GM23338 (cell line): ENCODE results near the gene OR2J3.

Experiments
- CREB1 ChIP-seq: fragments of 250-450 bp; sonication (Bioruptor Pico); IDR thresholded peaks from 2 replicates; pipeline ENCODE4 v1.5.0; 2020; ENCODE audit warnings: low read depth, mild to moderate bottlenecking, moderate library complexity
- CTCF ChIP-seq, 2 experiments: fragments of 200-600 bp in 1 of 2; sonication (generic) in 1 of 2; conservative IDR thresholded peaks; 2 replicates each; pipeline versions ENCODE4 v1.5.1 to v1.6.1; 2016 to 2017; ENCODE audit warnings: antibody characterized with exemption in 2 of 2, low read depth in 2 of 2, mild to moderate bottlenecking in 2 of 2, moderate library complexity in 1 of 2
- EZH2 ChIP-seq: fragments of 200-600 bp; sonication (generic); IDR thresholded peaks from one replicate; pipeline ENCODE4 v1.8.0; 2017; ENCODE audit warnings: antibody characterized with exemption, mild to moderate bottlenecking, low read depth; ENCODE audit not compliant: unreplicated experiment
- EZH2phosphoT487 ChIP-seq: fragments of 200-600 bp; sonication (generic); IDR thresholded peaks from one replicate; pipeline ENCODE4 v1.8.1; 2018; ENCODE audit warnings: antibody characterized with exemption; ENCODE audit not compliant: unreplicated experiment
- JUNB ChIP-seq: IDR thresholded peaks from one replicate; pipeline ENCODE4 v1.6.1; 2016; ENCODE audit warnings: antibody characterized with exemption; ENCODE audit not compliant: unreplicated experiment
- POLR2AphosphoS5 ChIP-seq: IDR thresholded peaks from 2 replicates; pipeline ENCODE4 v1.6.1; 2016; ENCODE audit warnings: antibody characterized with exemption, low read depth
- REST ChIP-seq: IDR thresholded peaks from one replicate; pipeline ENCODE4 v1.6.1; 2018; ENCODE audit warnings: antibody characterized with exemption; ENCODE audit not compliant: unreplicated experiment
- STAT1 ChIP-seq: IDR thresholded peaks from one replicate; pipeline ENCODE4 v1.6.1; 2016; ENCODE audit warnings: antibody characterized with exemption; ENCODE audit not compliant: unreplicated experiment
- ZNF114 ChIP-seq: fragments of 250-450 bp; sonication (Bioruptor Pico); IDR thresholded peaks from 2 replicates; pipeline ENCODE4 v1.5.0; 2020; ENCODE audit warnings: mild to moderate bottlenecking, moderate library complexity
- ZNF331 ChIP-seq: fragments of 250-450 bp; sonication (Bioruptor Pico); IDR thresholded peaks from 2 replicates; pipeline ENCODE4 v1.5.0; 2020; ENCODE audit warnings: low read depth, mild to moderate bottlenecking, moderate library complexity
- TF ChIP-seq, protein P1 (sequence below): IDR thresholded peaks from 2 replicates; pipeline ENCODE4 v1.6.1; 2016; ENCODE audit warnings: antibody characterized with exemption

GRCh38 chr6:29137724-29138123 lies 29.9 kb downstream of the OR2J3 start:
- TF ChIP-seq CTCF (conservative IDR thresholded peaks at IDR 0.05; ENCODE audit: low read depth in 2 of 2) = no peak
- no peak for TF ChIP-seq ZNF331
- TF ChIP-seq JUNB = no peak
- no peak for TF ChIP-seq POLR2AphosphoS5
- no peak for TF ChIP-seq CREB1 (CRISPR knock-in tag)
- TF ChIP-seq EZH2 = no peak
- TF ChIP-seq, protein P1, sequence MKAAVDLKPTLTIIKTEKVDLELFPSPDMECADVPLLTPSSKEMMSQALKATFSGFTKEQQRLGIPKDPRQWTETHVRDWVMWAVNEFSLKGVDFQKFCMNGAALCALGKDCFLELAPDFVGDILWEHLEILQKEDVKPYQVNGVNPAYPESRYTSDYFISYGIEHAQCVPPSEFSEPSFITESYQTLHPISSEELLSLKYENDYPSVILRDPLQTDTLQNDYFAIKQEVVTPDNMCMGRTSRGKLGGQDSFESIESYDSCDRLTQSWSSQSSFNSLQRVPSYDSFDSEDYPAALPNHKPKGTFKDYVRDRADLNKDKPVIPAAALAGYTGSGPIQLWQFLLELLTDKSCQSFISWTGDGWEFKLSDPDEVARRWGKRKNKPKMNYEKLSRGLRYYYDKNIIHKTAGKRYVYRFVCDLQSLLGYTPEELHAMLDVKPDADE = no peak
- no peak for TF ChIP-seq EZH2phosphoT487
- no peak for TF ChIP-seq ZNF114 (CRISPR knock-in tag)
- TF ChIP-seq REST = no peak
- no peak for TF ChIP-seq STAT1
